HEK293 (cell line): Measurements from ENCODE around the gene FCRL1.

ENCODE experiments used
- CTCF ChIP-seq: fragments of 450-650 bp; formaldehyde crosslinking; IDR thresholded peaks from 2 replicates; pipeline ENCODE4 v1.5.1; 2016; ENCODE audit warnings: missing biosample characterization, missing genetic modification characterization
- YY1 ChIP-seq: fragments of 450-650 bp; formaldehyde crosslinking; IDR thresholded peaks from 2 replicates; pipeline ENCODE4 v1.5.1; 2018; ENCODE audit warnings: missing biosample characterization, missing genetic modification characterization
- ZBTB7A ChIP-seq: fragments of 450-650 bp; formaldehyde crosslinking; IDR thresholded peaks from 2 replicates; pipeline ENCODE4 v1.5.1; 2016; ENCODE audit warnings: low read depth, missing biosample characterization, missing genetic modification characterization
- ZFP3 ChIP-seq: fragments of 450-650 bp; formaldehyde crosslinking; IDR thresholded peaks from 2 replicates; pipeline ENCODE4 v1.5.1; 2016; ENCODE audit warnings: low read depth, missing biosample characterization, missing genetic modification characterization
- ZNF146 ChIP-seq: fragments of 450-650 bp; formaldehyde crosslinking; IDR thresholded peaks from 2 replicates; pipeline ENCODE4 v1.5.1; 2016; ENCODE audit warnings: missing biosample characterization, missing genetic modification characterization
- ZNF530 ChIP-seq: fragments of 450-650 bp; formaldehyde crosslinking; IDR thresholded peaks from 2 replicates; pipeline ENCODE4 v1.5.1; 2016; ENCODE audit warnings: low read depth, missing biosample characterization, missing genetic modification characterization
- ZNF707 ChIP-seq: fragments of 450-650 bp; formaldehyde crosslinking; IDR thresholded peaks from 2 replicates; pipeline ENCODE4 v1.5.1; 2016; ENCODE audit warnings: missing biosample characterization, missing genetic modification characterization
- ZNF768 ChIP-seq: fragments of 450-650 bp; formaldehyde crosslinking; IDR thresholded peaks from 2 replicates; pipeline ENCODE4 v1.5.1; 2018; ENCODE audit warnings: missing biosample characterization, mild to moderate bottlenecking, missing genetic modification characterization
- TF ChIP-seq, protein P1 (sequence below): fragments of 450-650 bp; formaldehyde crosslinking; IDR thresholded peaks from 2 replicates; pipeline ENCODE4 v1.5.1; 2016; ENCODE audit warnings: missing biosample characterization, missing genetic modification characterization

DNA sequence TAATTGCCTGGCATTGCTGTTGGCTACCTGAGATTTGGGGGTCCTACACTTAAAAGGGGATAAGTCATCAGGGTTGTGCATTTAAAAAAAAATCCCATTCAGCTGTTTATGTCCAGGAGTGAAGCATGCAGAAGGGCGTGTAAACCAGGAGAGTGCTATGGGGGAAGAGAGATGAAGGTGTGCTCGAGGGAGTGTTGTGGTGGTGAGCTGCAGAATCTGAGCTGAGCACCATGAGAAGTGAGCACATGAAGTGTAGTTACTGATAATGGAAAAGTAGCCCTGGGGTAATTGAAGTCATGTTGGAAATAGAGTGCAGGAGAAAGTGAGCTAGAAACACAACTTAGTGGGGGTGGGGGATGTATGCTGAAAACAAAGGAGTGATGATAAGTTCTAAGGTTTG lies 705 bp downstream of the FCRL1 start:
- TF ChIP-seq ZBTB7A (tag by site-specific recombination) = no peak
- TF ChIP-seq CTCF (tag by site-specific recombination) = no peak
- no peak for TF ChIP-seq YY1 (tag by site-specific recombination)
- TF ChIP-seq ZNF707 = no peak
- TF ChIP-seq ZNF768 (tag by site-specific recombination) = no peak
- no peak for TF ChIP-seq ZNF146
- no peak for TF ChIP-seq ZNF530 (tag by site-specific recombination)
- TF ChIP-seq, protein P1, sequence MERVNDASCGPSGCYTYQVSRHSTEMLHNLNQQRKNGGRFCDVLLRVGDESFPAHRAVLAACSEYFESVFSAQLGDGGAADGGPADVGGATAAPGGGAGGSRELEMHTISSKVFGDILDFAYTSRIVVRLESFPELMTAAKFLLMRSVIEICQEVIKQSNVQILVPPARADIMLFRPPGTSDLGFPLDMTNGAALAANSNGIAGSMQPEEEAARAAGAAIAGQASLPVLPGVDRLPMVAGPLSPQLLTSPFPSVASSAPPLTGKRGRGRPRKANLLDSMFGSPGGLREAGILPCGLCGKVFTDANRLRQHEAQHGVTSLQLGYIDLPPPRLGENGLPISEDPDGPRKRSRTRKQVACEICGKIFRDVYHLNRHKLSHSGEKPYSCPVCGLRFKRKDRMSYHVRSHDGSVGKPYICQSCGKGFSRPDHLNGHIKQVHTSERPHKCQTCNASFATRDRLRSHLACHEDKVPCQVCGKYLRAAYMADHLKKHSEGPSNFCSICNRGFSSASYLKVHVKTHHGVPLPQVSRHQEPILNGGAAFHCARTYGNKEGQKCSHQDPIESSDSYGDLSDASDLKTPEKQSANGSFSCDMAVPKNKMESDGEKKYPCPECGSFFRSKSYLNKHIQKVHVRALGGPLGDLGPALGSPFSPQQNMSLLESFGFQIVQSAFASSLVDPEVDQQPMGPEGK (tag by site-specific recombination) = no peak
- no peak for TF ChIP-seq ZFP3
